Mesendoderm (in vitro differentiated cells): ENCODE results near the gene ACBD4.

Experiments used
- DNase-seq: peaks from one replicate; pipeline ENCODE4 v3.0.0; 2013
- H2AK5ac ChIP-seq: 2 replicates; pipeline ENCODE4 v1.6.1; 2013; ENCODE audit warnings: low read length, inconsistent platforms
- H2BK120ac ChIP-seq: 2 replicates; pipeline ENCODE4 v1.6.1; 2013; ENCODE audit warnings: low read depth, mild to moderate bottlenecking, low read length, moderate library complexity, mixed read lengths
- H2BK15ac ChIP-seq: replicated peaks from 2 replicates; pipeline ENCODE4 v1.6.1; 2013; ENCODE audit warnings: low read depth, mild to moderate bottlenecking, moderate library complexity
- H2BK5ac ChIP-seq: 2 replicates; pipeline ENCODE4 v1.6.1; 2013; ENCODE audit warnings: low read length, inconsistent platforms
- H3K18ac ChIP-seq: 2 replicates; pipeline ENCODE4 v1.6.1; 2013; ENCODE audit warnings: mild to moderate bottlenecking, low read length, mixed read lengths
- H3K23ac ChIP-seq: one replicate; pipeline ENCODE4 v1.6.1; 2013; ENCODE audit warnings: low read length
- H3K27ac ChIP-seq: 2 replicates; pipeline ENCODE4 v1.5.1; 2013; ENCODE audit warnings: low read depth, mild to moderate bottlenecking, inconsistent platforms, low read length, moderate library complexity
- H3K27me3 ChIP-seq: 2 replicates; pipeline ENCODE4 v1.6.1; 2013; ENCODE audit warnings: low read length, control low read depth, mild to moderate bottlenecking, inconsistent platforms; ENCODE audit not compliant: insufficient read depth, poor library complexity
- H3K36me3 ChIP-seq: 2 replicates; pipeline ENCODE4 v1.6.1; 2013; ENCODE audit warnings: low read length, inconsistent platforms; ENCODE audit not compliant: control insufficient read depth, insufficient read depth
- H3K4ac ChIP-seq: one replicate; pipeline ENCODE4 v1.6.1; 2013; ENCODE audit warnings: low read depth, mild to moderate bottlenecking, low read length, moderate library complexity
- H3K4me1 ChIP-seq: 2 replicates; pipeline ENCODE4 v1.6.1; 2013; ENCODE audit warnings: low read depth, low read length, inconsistent platforms; ENCODE audit not compliant: control insufficient read depth
- H3K4me2 ChIP-seq: 2 replicates; pipeline ENCODE4 v1.6.1; 2013; ENCODE audit warnings: low read length
- H3K4me3 ChIP-seq: 2 replicates; pipeline ENCODE4 v1.5.1; 2013; ENCODE audit warnings: mild to moderate bottlenecking, low read length
- H3K56ac ChIP-seq: one replicate; pipeline ENCODE4 v1.6.1; 2013; ENCODE audit warnings: low read length
- H3K79me1 ChIP-seq: 2 replicates; pipeline ENCODE4 v1.6.1; 2013; ENCODE audit warnings: low read length, inconsistent platforms
- H3K79me2 ChIP-seq: 2 replicates; pipeline ENCODE4 v1.6.1; 2013; ENCODE audit warnings: mild to moderate bottlenecking, low read length; ENCODE audit not compliant: control insufficient read depth, insufficient read depth
- H3K9ac ChIP-seq: 2 replicates; pipeline ENCODE4 v1.6.1; 2013; ENCODE audit warnings: low read length, inconsistent platforms
- H4K5ac ChIP-seq: one replicate; pipeline ENCODE4 v1.6.1; 2013; ENCODE audit warnings: low read length
- H4K8ac ChIP-seq: one replicate; pipeline ENCODE4 v1.6.1; 2013; ENCODE audit warnings: low read depth, mild to moderate bottlenecking, control low read depth, low read length, moderate library complexity
- WGBS: extraction: QIAGEN DNeasy Blood & Tissue Kit; methylation state at CpG from one replicate; pipeline ENCODE4 v1.1.7; 2013; ENCODE audit warnings: low lambda C conversion rate, missing lambda C conversion rate; ENCODE audit not compliant: insufficient coverage; ENCODE audit errors: extremely low coverage; 5-methylcytosine and 5-hydroxymethylcytosine counted together

Gene ACBD4

GRCh38 chr17:45130681-45131615 is 4.5 kb upstream of the ACBD4 start:
- H3K27ac ChIP-seq = no peak overlapping the region
- no peak overlapping the region for H4K8ac ChIP-seq
- no peak overlapping the region for H2BK15ac ChIP-seq
- no peak for DNase-seq
- no peaks in the 10 kb centered on the region for H3K27me3 ChIP-seq
- no peak overlapping the region for H3K18ac ChIP-seq
- H3K56ac ChIP-seq = no peak overlapping the region
- no peak overlapping the region for H2BK120ac ChIP-seq
- H3K79me2 ChIP-seq = no peaks in the 10 kb centered on the region
- no peak overlapping the region for H3K4me2 ChIP-seq
- no peak overlapping the region for H3K4ac ChIP-seq
- H3K23ac ChIP-seq = no peak overlapping the region
- no peaks in the 10 kb centered on the region for H3K79me1 ChIP-seq
- no CpG with 5 or more reads among the region's 17 CpGs for WGBS
- H4K5ac ChIP-seq = no peak overlapping the region
- no peaks in the 10 kb centered on the region for H3K36me3 ChIP-seq
- H3K4me3 ChIP-seq = no peak overlapping the region
- H2BK5ac ChIP-seq = no peak overlapping the region
- H3K4me1 ChIP-seq = peaks cover 5% of the 10 kb centered on the region
- no peak overlapping the region for H2AK5ac ChIP-seq
- no peak overlapping the region for H3K9ac ChIP-seq

- no peaks in the 10 kb centered on the region for H3K79me1 ChIP-seq
- WGBS = no CpG with 5 or more reads among the region's 46 CpGs
- H3K23ac ChIP-seq = no peak overlapping the region
- H3K4me1 ChIP-seq = peaks cover 5% of the 10 kb centered on the region
- peak overlapping the region; percentile 89 for H3K56ac ChIP-seq
- no peak overlapping the region for H2AK5ac ChIP-seq
- H2BK5ac ChIP-seq = no peak overlapping the region
- H3K4ac ChIP-seq = no peak overlapping the region
- no peak overlapping the region for H2BK15ac ChIP-seq
- no peak overlapping the region for H4K8ac ChIP-seq
- H4K5ac ChIP-seq = no peak overlapping the region
- peak overlapping the region; percentile 68 for H3K4me2 ChIP-seq
- peak overlapping the region; percentile 70 for H3K9ac ChIP-seq
- H3K18ac ChIP-seq = peak overlapping the region; percentile 62
- peak overlapping the region; percentile 60 for H3K4me3 ChIP-seq
- H3K27ac ChIP-seq = no peak overlapping the region
- H3K79me2 ChIP-seq = no peaks in the 10 kb centered on the region
- H2BK120ac ChIP-seq = no peak overlapping the region
- no peaks in the 10 kb centered on the region for H3K36me3 ChIP-seq
- peak; percentile 68 for DNase-seq
- H3K27me3 ChIP-seq = no peaks in the 10 kb centered on the region
Measured at GRCh38 chr17:45131616-45132319, 3.7 kb upstream of the ACBD4 start.

GRCh38 chr17:45132320-45132571 is 3.2 kb upstream of the ACBD4 start, which contains the start of gene PLCD3:
Gene PLCD3 (minus strand): TSS chr17:45132515. CDS start chr17:45132410, 105 bp downstream.
- peak within 1 kb of the TSS; percentile 91 for H3K56ac ChIP-seq
- no peaks in the 10 kb centered on the region for H3K27me3 ChIP-seq
- no peak within 1 kb of the TSS for H2BK120ac ChIP-seq
- H3K4me1 ChIP-seq = peaks cover 5% of the 10 kb centered on the region
- no peak within 1 kb of the TSS for H2BK15ac ChIP-seq
- peak within 1 kb of the TSS; percentile 62 for H3K18ac ChIP-seq
- H4K8ac ChIP-seq = no peak within 1 kb of the TSS
- peak within 1 kb of the TSS; percentile 62 for H3K4me3 ChIP-seq
- H3K23ac ChIP-seq = no peak within 1 kb of the TSS
- WGBS = no CpG with 5 or more reads among the region's 36 CpGs
- no peak within 1 kb of the TSS for H4K5ac ChIP-seq
- peak within 1 kb of the TSS; percentile 98 for H3K4me2 ChIP-seq
- no peak within 1 kb of the TSS for H3K4ac ChIP-seq
- DNase-seq = no peak
- no peak within 1 kb of the TSS for H2AK5ac ChIP-seq
- no peak within 1 kb of the TSS for H2BK5ac ChIP-seq
- no peaks in the 10 kb centered on the region for H3K79me1 ChIP-seq
- H3K27ac ChIP-seq = no peak within 1 kb of the TSS
- no peaks in the 10 kb centered on the region for H3K79me2 ChIP-seq
- no peaks in the 10 kb centered on the region for H3K36me3 ChIP-seq
- H3K9ac ChIP-seq = peak within 1 kb of the TSS; percentile 84

GRCh38 chr17:45132572-45133463 is 2.7 kb upstream of the ACBD4 start:
- H3K36me3 ChIP-seq = no peaks in the 10 kb centered on the region
- H3K4me3 ChIP-seq = peak overlapping the region; percentile 62
- no peak overlapping the region for H3K27ac ChIP-seq
- H3K79me2 ChIP-seq = no peaks in the 10 kb centered on the region
- H2BK120ac ChIP-seq = no peak overlapping the region
- no peak overlapping the region for H2BK15ac ChIP-seq
- WGBS = no CpG with 5 or more reads among the region's 71 CpGs
- no peak overlapping the region for H3K23ac ChIP-seq
- peak overlapping the region; percentile 84 for H3K9ac ChIP-seq
- H3K56ac ChIP-seq = peak overlapping the region; percentile 91
- peak; percentile 84 for DNase-seq
- H3K27me3 ChIP-seq = no peaks in the 10 kb centered on the region
- H3K4me2 ChIP-seq = peak overlapping the region; percentile 98
- H4K8ac ChIP-seq = no peak overlapping the region
- H3K4ac ChIP-seq = no peak overlapping the region
- H2BK5ac ChIP-seq = no peak overlapping the region
- H4K5ac ChIP-seq = no peak overlapping the region
- H3K18ac ChIP-seq = no peak overlapping the region
- no peak overlapping the region for H2AK5ac ChIP-seq
- H3K79me1 ChIP-seq = no peaks in the 10 kb centered on the region
- H3K4me1 ChIP-seq = peaks cover 5% of the 10 kb centered on the region

GRCh38 chr17:45135978-45136791 is 698 bp downstream of the ACBD4 start:
- Histone ChIP-seq H3K18ac (no peak overlapping the region), H3K79me1 (no peaks in the 10 kb centered on the region), H3K4ac (no peak overlapping the region), H3K23ac (peak overlapping the region; percentile 45), H3K27ac (no peak overlapping the region), H3K4me3 (peak overlapping the region; percentile 43), H3K9ac (peak overlapping the region; percentile 72), H2BK120ac (no peak overlapping the region), H3K4me2 (peak overlapping the region; percentile 67), H3K27me3 (no peaks in the 10 kb centered on the region), H3K4me1 (peaks cover 4% of the 10 kb centered on the region), H2AK5ac (peak overlapping the region; percentile 58), H2BK15ac (no peak overlapping the region), H3K36me3 (no peaks in the 10 kb centered on the region), H2BK5ac (no peak overlapping the region), H3K56ac (peak overlapping the region; percentile 86), H3K79me2 (no peaks in the 10 kb centered on the region), H4K5ac (no peak overlapping the region), H4K8ac (no peak overlapping the region)
- WGBS = no CpG with 5 or more reads among the region's 21 CpGs
- no peak for DNase-seq
